Testis (tissue), 2 donors: ENCODE measurements around the gene BTG4.

ENCODE experiments used
- CTCF ChIP-seq, 3 experiments: fragments of 450-650 bp in 2 of 3; fragments of 200-600 bp in 1 of 3; sonication (generic) in 1 of 3; IDR thresholded peaks; one replicate each; pipeline ENCODE4 v1.5.1; 2016 to 2019; ENCODE audit warnings: antibody characterized with exemption in 3 of 3, mild to moderate bottlenecking in 2 of 3, moderate library complexity in 1 of 3
- POLR2A ChIP-seq: fragments of 450-650 bp; IDR thresholded peaks from one replicate; pipeline ENCODE4 v1.6.1; 2017; ENCODE audit warnings: antibody characterized with exemption, mild to moderate bottlenecking, moderate library complexity

- no peak for TF ChIP-seq POLR2A
- no peak for TF ChIP-seq CTCF (IDR thresholded peaks at IDR 0.05)
These were observed 48.9 kb downstream of the BTG4 start for GRCh38 chr11:111463276-111463675.
